Duodenal mucosa (tissue), 2 donors: Measurements from ENCODE around the gene CCDC188.

ENCODE experiments used
- H3K27ac ChIP-seq: one replicate; pipeline ENCODE4 v1.7.0; 2013; ENCODE audit warnings: low read depth, low read length
- H3K27me3 ChIP-seq, 2 donors: one replicate each; pipeline ENCODE4 v1.7.0; 2013; ENCODE audit warnings: low read length in 2 of 2, control low read depth in 1 of 2; ENCODE audit not compliant: insufficient read depth in 2 of 2, control insufficient read depth in 1 of 2
- H3K36me3 ChIP-seq, 2 donors: one replicate each; pipeline ENCODE4 v1.7.0; 2013; ENCODE audit warnings: low read length in 2 of 2, control low read depth in 1 of 2; ENCODE audit not compliant: insufficient read depth in 2 of 2, control insufficient read depth in 1 of 2
- H3K4me1 ChIP-seq, 2 donors: one replicate each; pipeline ENCODE4 v1.7.0; 2013; ENCODE audit warnings: low read length in 2 of 2, control low read depth in 1 of 2; ENCODE audit not compliant: insufficient read depth in 2 of 2, control insufficient read depth in 1 of 2
- H3K4me3 ChIP-seq, 2 donors: one replicate each; pipeline ENCODE4 v1.7.0; 2013; ENCODE audit warnings: low read length in 2 of 2, low read depth in 1 of 2
- H3K9ac ChIP-seq, 2 donors: one replicate each; pipeline ENCODE4 v1.7.0; 2013; ENCODE audit warnings: low read length in 2 of 2, low read depth in 1 of 2
- H3K9me3 ChIP-seq, 2 donors: one replicate each; pipeline ENCODE4 v1.7.0; 2013; ENCODE audit warnings: low read length in 2 of 2, control low read depth in 1 of 2; ENCODE audit not compliant: control insufficient read depth in 1 of 2

CCDC188 gene

GRCh38 chr22:20184501-20185165, 33.8 kb upstream of the CCDC188 start:
- H3K27me3 ChIP-seq: no peaks in the 10 kb centered on the region
- no peaks in the 10 kb centered on the region for H3K9me3 ChIP-seq
- no peak overlapping the region for H3K27ac ChIP-seq
- no peaks in the 10 kb centered on the region for H3K36me3 ChIP-seq
- H3K9ac ChIP-seq: no peak overlapping the region
- H3K4me1 ChIP-seq: peaks cover 15% of the 10 kb centered on the region in 2 donors
- H3K4me3 ChIP-seq: no peak overlapping the region

- Histone ChIP-seq H3K9me3 (no peaks in the 10 kb centered on the region), H3K27me3 (no peaks in the 10 kb centered on the region), H3K27ac (no peak overlapping the region), H3K4me3 (no peak overlapping the region), H3K36me3 (no peaks in the 10 kb centered on the region), H3K9ac (no peak overlapping the region), H3K4me1 (peaks cover 15% of the 10 kb centered on the region in 2 donors)
Observed at GRCh38 chr22:20183823-20184222, 33.0 kb upstream of the CCDC188 start.

- H3K4me1 ChIP-seq: peaks cover 15% of the 10 kb centered on the region in 2 donors
- no peaks in the 10 kb centered on the region for H3K27me3 ChIP-seq
- H3K9me3 ChIP-seq: no peaks in the 10 kb centered on the region
- H3K9ac ChIP-seq: no peak overlapping the region
- no peak overlapping the region for H3K4me3 ChIP-seq
- no peak overlapping the region for H3K27ac ChIP-seq
- H3K36me3 ChIP-seq: no peaks in the 10 kb centered on the region
Observed at GRCh38 chr22:20183101-20183500, 32.2 kb upstream of the CCDC188 start.

- Histone ChIP-seq H3K4me1 (peaks cover 15% of the 10 kb centered on the region in 2 donors), H3K27ac (no peak overlapping the region), H3K9ac (no peak overlapping the region), H3K9me3 (no peaks in the 10 kb centered on the region), H3K4me3 (no peak overlapping the region), H3K36me3 (no peaks in the 10 kb centered on the region), H3K27me3 (no peaks in the 10 kb centered on the region)
Observed at GRCh38 chr22:20182365-20182764, 31.5 kb upstream of the CCDC188 start.

- Histone ChIP-seq H3K4me1 (peaks cover 15 to 20% of the 10 kb centered on the region in 2 donors), H3K27ac (no peak overlapping the region), H3K36me3 (no peaks in the 10 kb centered on the region), H3K27me3 (no peaks in the 10 kb centered on the region), H3K4me3 (no peak overlapping the region), H3K9me3 (no peaks in the 10 kb centered on the region), H3K9ac (no peak overlapping the region)
Observed at GRCh38 chr22:20181884-20182236, 31.0 kb upstream of the CCDC188 start.

- Histone ChIP-seq H3K4me1 (peaks cover 15 to 24% of the 10 kb centered on the region in 2 donors), H3K9ac (no peak overlapping the region), H3K9me3 (no peaks in the 10 kb centered on the region), H3K27me3 (no peaks in the 10 kb centered on the region), H3K36me3 (no peaks in the 10 kb centered on the region), H3K27ac (no peak overlapping the region), H3K4me3 (no peak overlapping the region)
Observed at GRCh38 chr22:20181194-20181883, 30.5 kb upstream of the CCDC188 start.

GRCh38 chr22:20180640-20181039, 29.8 kb upstream of the CCDC188 start:
- peaks cover 15 to 24% of the 10 kb centered on the region in 2 donors for H3K4me1 ChIP-seq
- no peaks in the 10 kb centered on the region for H3K9me3 ChIP-seq
- H3K36me3 ChIP-seq: no peaks in the 10 kb centered on the region
- no peak overlapping the region for H3K27ac ChIP-seq
- H3K4me3 ChIP-seq: no peak overlapping the region
- no peak overlapping the region for H3K9ac ChIP-seq
- H3K27me3 ChIP-seq: no peaks in the 10 kb centered on the region

GRCh38 chr22:20180245-20180630, 29.4 kb upstream of the CCDC188 start:
- H3K27ac ChIP-seq: no peak overlapping the region

GRCh38 chr22:20179455-20180244, 28.8 kb upstream of the CCDC188 start:
- H3K4me3 ChIP-seq: no peak overlapping the region
- H3K27ac ChIP-seq: no peak overlapping the region
- no peaks in the 10 kb centered on the region for H3K36me3 ChIP-seq

More at GRCh38 chr22:20180245-20180630, 29.4 kb upstream of the CCDC188 start:
- Histone ChIP-seq H3K27me3 (no peaks in the 10 kb centered on the region), H3K36me3 (no peaks in the 10 kb centered on the region), H3K9ac (no peak overlapping the region), H3K9me3 (no peaks in the 10 kb centered on the region), H3K4me1 (peaks cover 15 to 24% of the 10 kb centered on the region in 2 donors), H3K4me3 (no peak overlapping the region)

GRCh38 chr22:20178915-20179227, 28.0 kb upstream of the CCDC188 start:
- no peaks in the 10 kb centered on the region for H3K27me3 ChIP-seq
- H3K9me3 ChIP-seq: no peaks in the 10 kb centered on the region
- peaks cover 15 to 24% of the 10 kb centered on the region in 2 donors for H3K4me1 ChIP-seq
- no peaks in the 10 kb centered on the region for H3K36me3 ChIP-seq
- no peak overlapping the region for H3K9ac ChIP-seq
- no peak overlapping the region for H3K27ac ChIP-seq
- no peak overlapping the region for H3K4me3 ChIP-seq

More at GRCh38 chr22:20179455-20180244, 28.8 kb upstream of the CCDC188 start:
- no peaks in the 10 kb centered on the region for H3K9me3 ChIP-seq
- no peaks in the 10 kb centered on the region for H3K27me3 ChIP-seq
- peaks cover 15 to 24% of the 10 kb centered on the region in 2 donors for H3K4me1 ChIP-seq
- H3K9ac ChIP-seq: no peak overlapping the region
